Pancreas (tissue), 10 donors: ENCODE measurements around the gene MRPL55. TPM values are rescaled to one million over a fixed set of nuclear protein-coding genes. Genes with fewer than 3 reads are reported as not detected.

Experiments
- ATAC-seq, 4 donors: fragments of 200-7000 bp; cut with Tn5 transposase; one replicate each; pipeline versions ENCODE4 v1.8.0 to v1.9.1; 2020; ENCODE audit warnings: mild to moderate bottlenecking in 4 of 4, moderate library complexity in 4 of 4
- DNase-seq, 6 donors: peaks; one replicate each; pipeline ENCODE4 v3.0.0-alpha.2; 2020
- FAIRE-seq: peaks from 2 replicates; lab custom pipeline; 2012; peaks lifted over from hg19 to GRCh38; lab: Jason Lieb, UNC
- H3K27ac ChIP-seq, 4 donors: fragments of 200-600 bp; sonication (generic); 1 replicate in 3 of 4; 2 replicates in 1 of 4; pipeline versions ENCODE4 v1.5.0 to v1.8.0; 2020
- H3K27me3 ChIP-seq, 4 donors: fragments of 200-600 bp; one replicate each; pipeline ENCODE4 v1.8.0; 2021
- H3K36me3 ChIP-seq, 3 donors: fragments of 200-600 bp; sonication (generic) in 1 of 3; one replicate each; pipeline versions ENCODE4 v1.5.0 to v1.8.0; 2020 to 2021
- H3K4me1 ChIP-seq, 3 donors: fragments of 200-600 bp; one replicate each; pipeline ENCODE4 v1.8.0; 2021
- H3K4me3 ChIP-seq, 4 donors: fragments of 200-600 bp; sonication (generic) in 2 of 4; one replicate each; pipeline versions ENCODE4 v1.5.0 to v1.8.0; 2020 to 2021
- H3K9me3 ChIP-seq, 4 donors: fragments of 200-600 bp; one replicate each; pipeline ENCODE4 v1.8.0; 2021
- WGBS, 2 donors: extraction: QIAGEN DNeasy Blood & Tissue Kit; methylation state at CpG; one replicate each; pipeline ENCODE4 v1.1.7; 2013; 5-methylcytosine and 5-hydroxymethylcytosine counted together
- intact Hi-C, 3 donors: fragments of 100-400 bp; cut with DNase I; formaldehyde crosslinking; loops; one replicate each; pipeline versions ENCODE4 v1.11.1 to v1.14.2; 2022
- polyA plus RNA-seq, 2 donors: library from polyadenylated mRNA; stranded (reverse); fragments of 200-250 nt; gene quantifications; one replicate each; pipeline ENCODE4 v1.2.3, GENCODE V29; 2013
- total RNA-seq, 6 donors: library from RNA; stranded (reverse); fragmentation: NEBNext Ultra II Directional in 4 of 6; extraction: Animal tissue kit (Norgen Biotek cat#: 25700) in 4 of 6; gene quantifications; one replicate each; pipeline versions ENCODE4 v1.2.1 to v1.2.4, GENCODE V29; 2021 to 2023
- TF ChIP-seq, protein P1 (sequence below), 4 donors: fragments of 200-600 bp; sonication (generic) in 3 of 4; IDR thresholded peaks; one replicate each; pipeline versions ENCODE4 v1.5.0 to v1.8.0; 2021; ENCODE audit warnings: antibody characterized with exemption in 4 of 4
- donor health status: healthy with polysubstance abuse.
- donor health status: DM: no; HTN: no; CAD: no; lungs with moderate emphysema.
- donor health status: DM: no; HTN: no; CAD: no.
- donor health status: control.
- donor health status: control.
- donor health status: Bipolar disorder and iron deficiency.
- donor health status: DM: yes; HTN: yes; CAD: no.
- donor health status: DM: no; HTN: no; CAD: no.
- donor health status: DM: no; HTN: no; CAD: no.
- donor health status: DM: yes; HTN: yes; CAD: no.

Gene MRPL55
- total and polyA plus RNA-seq, 8 donors = 18.1 to 113 (median 24.0) TPM

DNA sequence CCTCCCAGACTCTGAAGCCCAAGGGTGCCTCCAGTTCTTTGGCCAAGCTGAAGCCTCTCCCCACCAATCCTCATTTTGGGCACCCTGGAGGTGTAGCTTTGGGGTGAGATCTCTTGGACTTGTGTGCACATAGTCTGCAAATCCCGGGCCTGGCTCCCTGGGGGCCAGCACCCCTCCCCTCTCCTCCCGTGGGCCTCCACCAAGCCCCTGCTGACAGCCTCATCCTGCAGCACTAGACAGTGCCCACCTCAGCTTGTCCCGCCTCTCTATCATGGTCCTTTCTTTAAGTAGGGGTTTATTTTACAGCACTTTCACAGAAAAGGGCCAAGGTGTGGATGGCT, 43.8 kb upstream of the MRPL55 start:
- H3K27ac ChIP-seq = no peak overlapping the region
- 73 to 88% methylated on average over 3 of the region's 3 CpGs for WGBS, 2 donors

DNA sequence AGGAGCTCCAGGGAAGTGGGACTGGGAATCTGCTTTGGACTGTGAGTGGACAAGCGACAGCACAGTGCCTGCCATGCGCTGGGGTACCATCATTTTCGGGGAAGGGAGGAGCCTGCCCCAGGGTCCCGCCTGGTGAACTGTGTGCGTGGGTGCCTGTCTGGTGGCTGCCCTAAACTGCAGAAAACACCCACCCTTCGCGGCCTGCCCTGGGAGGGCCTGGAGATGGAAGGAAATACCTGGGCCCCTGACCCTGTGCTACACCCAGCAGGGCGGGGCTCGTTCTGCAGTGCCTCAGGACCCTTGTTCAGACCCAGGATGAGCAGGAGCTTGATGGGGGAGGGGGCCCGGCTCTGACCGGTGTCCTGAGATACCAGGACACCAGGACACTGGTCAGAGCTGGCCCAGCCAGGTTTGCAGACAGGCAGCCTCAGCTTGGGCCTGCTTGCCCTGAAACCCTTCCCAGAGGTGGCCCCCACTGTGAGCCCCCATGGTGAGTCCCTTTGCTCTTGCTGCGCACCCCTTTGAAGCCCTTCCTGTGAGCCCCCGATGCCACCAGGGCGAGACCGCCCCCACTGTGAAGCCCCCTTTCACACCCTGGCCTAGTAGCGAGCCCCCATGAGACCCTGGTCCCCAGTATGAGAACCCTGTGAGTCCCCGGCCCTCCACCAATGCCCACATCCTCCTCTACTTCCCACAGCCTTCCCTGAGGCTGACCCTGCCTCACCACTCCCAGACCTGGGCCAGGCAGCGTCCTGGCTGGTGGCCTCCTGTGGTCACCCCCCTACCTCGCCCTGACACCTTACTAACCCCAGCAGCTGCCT, 43.2 kb upstream of the MRPL55 start:
- no peaks in the 10 kb centered on the region for H3K4me1 ChIP-seq
- ATAC-seq = no peak
- 86 to 88% methylated on average over 19 of the region's 19 CpGs for WGBS, 2 donors
- H3K27me3 ChIP-seq = no peaks in the 10 kb centered on the region
- no peak for FAIRE-seq
- no peak overlapping the region for H3K27ac ChIP-seq
- H3K4me3 ChIP-seq = no peak overlapping the region
- H3K36me3 ChIP-seq = peaks cover 0 to 20% (median 0%) of the 10 kb centered on the region in 3 donors
- DNase-seq = peak in 3 of 6 donors; percentile 26 to 62 (median 30)
- TF ChIP-seq, protein P1, sequence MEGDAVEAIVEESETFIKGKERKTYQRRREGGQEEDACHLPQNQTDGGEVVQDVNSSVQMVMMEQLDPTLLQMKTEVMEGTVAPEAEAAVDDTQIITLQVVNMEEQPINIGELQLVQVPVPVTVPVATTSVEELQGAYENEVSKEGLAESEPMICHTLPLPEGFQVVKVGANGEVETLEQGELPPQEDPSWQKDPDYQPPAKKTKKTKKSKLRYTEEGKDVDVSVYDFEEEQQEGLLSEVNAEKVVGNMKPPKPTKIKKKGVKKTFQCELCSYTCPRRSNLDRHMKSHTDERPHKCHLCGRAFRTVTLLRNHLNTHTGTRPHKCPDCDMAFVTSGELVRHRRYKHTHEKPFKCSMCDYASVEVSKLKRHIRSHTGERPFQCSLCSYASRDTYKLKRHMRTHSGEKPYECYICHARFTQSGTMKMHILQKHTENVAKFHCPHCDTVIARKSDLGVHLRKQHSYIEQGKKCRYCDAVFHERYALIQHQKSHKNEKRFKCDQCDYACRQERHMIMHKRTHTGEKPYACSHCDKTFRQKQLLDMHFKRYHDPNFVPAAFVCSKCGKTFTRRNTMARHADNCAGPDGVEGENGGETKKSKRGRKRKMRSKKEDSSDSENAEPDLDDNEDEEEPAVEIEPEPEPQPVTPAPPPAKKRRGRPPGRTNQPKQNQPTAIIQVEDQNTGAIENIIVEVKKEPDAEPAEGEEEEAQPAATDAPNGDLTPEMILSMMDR (IDR thresholded peaks at IDR 0.05) = no peak
- H3K9me3 ChIP-seq = no peaks in the 10 kb centered on the region
- intact Hi-C loops = no loop called here

More for the DNA sequence above, 43.8 kb upstream of the MRPL55 start:
- H3K4me3 ChIP-seq = no peak overlapping the region
- no peak for FAIRE-seq
- H3K4me1 ChIP-seq = no peaks in the 10 kb centered on the region
- peak in 2 of 6 donors; percentile 26 to 35 for DNase-seq
- ATAC-seq = no peak
- TF ChIP-seq, protein P1 (IDR thresholded peaks at IDR 0.05) = no peak
- intact Hi-C loops = no loop called here
- no peaks in the 10 kb centered on the region for H3K27me3 ChIP-seq
- H3K36me3 ChIP-seq = peaks cover 0 to 14% (median 0%) of the 10 kb centered on the region in 3 donors
- no peaks in the 10 kb centered on the region for H3K9me3 ChIP-seq

DNA sequence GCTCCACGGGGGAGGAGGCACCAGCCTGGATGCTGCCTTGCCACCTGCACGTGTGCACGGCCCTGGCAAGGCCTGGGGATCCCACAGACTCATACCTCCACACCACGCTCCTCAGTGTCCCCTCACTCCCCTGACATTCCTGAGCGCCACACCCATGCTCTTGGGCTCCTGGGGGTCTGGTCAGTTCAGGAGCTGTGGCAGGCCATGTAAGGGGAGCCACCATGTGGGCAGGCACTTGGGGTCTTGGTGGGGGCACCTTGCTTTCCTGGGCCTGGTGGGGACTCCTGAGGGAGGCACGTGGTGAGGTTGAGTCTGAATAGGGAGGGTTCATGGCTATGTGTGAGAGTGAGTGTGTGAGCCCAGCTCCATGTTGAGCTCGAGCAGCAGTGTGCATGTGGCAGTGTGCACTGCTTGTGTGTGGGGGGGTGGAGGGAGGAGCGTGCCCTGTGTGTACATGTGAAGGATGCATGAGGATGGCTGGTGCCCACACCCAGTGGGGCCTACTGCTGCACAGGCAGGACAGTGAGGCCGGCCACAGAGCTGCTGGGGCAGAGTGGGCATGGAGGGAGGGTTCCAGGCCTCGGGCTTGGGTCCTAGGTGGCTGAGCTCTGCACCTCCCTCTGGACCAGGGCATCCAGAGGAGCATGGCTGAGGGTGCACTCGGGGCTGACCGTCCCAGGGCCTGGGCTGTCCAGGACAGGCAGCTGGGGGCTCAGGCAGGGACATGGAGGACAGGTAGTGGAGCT, 42.3 kb upstream of the MRPL55 start:
- FAIRE-seq = no peak
- Histone ChIP-seq H3K4me3 (no peak overlapping the region), H3K4me1 (no peaks in the 10 kb centered on the region), H3K36me3 (peaks cover 0 to 23% (median 0%) of the 10 kb centered on the region in 3 donors), H3K27ac (peak overlapping the region in 3 of 4 donors; percentile 31 to 57 (median 42)), H3K27me3 (no peaks in the 10 kb centered on the region), H3K9me3 (no peaks in the 10 kb centered on the region)
- WGBS, 2 donors = 72 to 74% methylated on average over 12 of the region's 12 CpGs
- DNase-seq = peak in 3 of 6 donors; percentile 28 to 70 (median 47)
- intact Hi-C loops = no loop called here
- TF ChIP-seq, protein P1 (IDR thresholded peaks at IDR 0.05) = no peak
- peak in 1 of 4 donors; percentile 2 for ATAC-seq

DNA sequence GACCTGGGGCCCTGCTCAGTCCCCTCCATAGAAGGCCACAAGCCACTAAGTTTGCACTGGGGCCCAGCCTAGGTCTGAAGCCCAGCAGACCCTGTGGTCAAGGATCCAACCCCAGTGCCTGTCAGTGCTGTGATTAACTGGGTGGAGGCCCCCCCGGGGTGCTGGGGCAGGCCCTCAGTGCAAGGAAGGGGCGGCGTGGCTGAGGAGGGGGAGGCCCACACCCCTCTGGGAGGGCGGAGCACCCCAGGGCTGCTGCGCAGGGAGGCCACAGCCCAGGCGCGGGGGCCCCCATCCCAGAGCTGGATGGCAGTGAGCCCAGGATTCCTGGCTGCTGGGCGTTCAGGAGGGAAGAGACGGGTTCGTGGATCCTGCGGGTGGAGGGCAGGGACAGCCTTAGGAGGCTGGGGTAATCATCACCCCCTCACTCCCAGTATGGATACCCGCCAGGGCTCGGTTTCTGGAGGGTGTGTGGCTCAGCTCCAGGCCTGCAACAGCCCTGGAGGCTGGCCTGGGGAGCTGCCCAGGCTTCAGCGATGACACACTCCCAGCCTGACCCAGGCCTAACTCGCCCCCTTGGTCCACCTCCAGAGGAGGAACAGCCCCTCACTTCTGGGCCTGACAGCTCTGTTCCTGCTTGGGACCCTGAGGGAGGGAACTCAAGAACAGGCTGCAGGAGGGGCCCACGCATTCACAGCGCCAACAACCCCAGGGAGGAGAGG, 41.5 kb upstream of the MRPL55 start:
- peak overlapping the region; percentile 25 to 57 (median 36) for H3K27ac ChIP-seq
- intact Hi-C loops = no loop called here
- 39 to 57% methylated on average over 11 to 17 of the region's 17 CpGs for WGBS, 2 donors
- H3K27me3 ChIP-seq = no peaks in the 10 kb centered on the region
- FAIRE-seq (no peak), ATAC-seq (peak; percentile 26 to 60 (median 32)), DNase-seq (peak in 4 of 6 donors; percentile 44 to 81 (median 60))
- H3K4me1 ChIP-seq = no peaks in the 10 kb centered on the region
- no peaks in the 10 kb centered on the region for H3K9me3 ChIP-seq
- TF ChIP-seq, protein P1 (IDR thresholded peaks at IDR 0.05) = no peak
- no peak overlapping the region for H3K4me3 ChIP-seq
- H3K36me3 ChIP-seq = peaks cover 0 to 23% (median 0%) of the 10 kb centered on the region in 3 donors
